Gastrocnemius medialis (tissue), 4 donors: ENCODE data around the gene STAM.

Experiments used
- CTCF ChIP-seq, 5 experiments: fragments of 450-650 bp in 3 of 5; fragments of 200-600 bp in 2 of 5; sonication (generic) in 2 of 5; IDR thresholded peaks in 4 of 5; conservative IDR thresholded peaks in 1 of 5; 1 replicate in 4 of 5; 2 replicates in 1 of 5; pipeline ENCODE4 v1.5.1; 2016 to 2019; ENCODE audit warnings: antibody characterized with exemption in 5 of 5, mild to moderate bottlenecking in 3 of 5, moderate library complexity in 3 of 5
- POLR2A ChIP-seq, 2 donors: fragments of 450-650 bp; IDR thresholded peaks; one replicate each; pipeline ENCODE4 v1.6.1; 2017; ENCODE audit warnings: antibody characterized with exemption in 2 of 2, mild to moderate bottlenecking in 2 of 2, moderate library complexity in 2 of 2

- TF ChIP-seq POLR2A (IDR thresholded peaks at IDR 0.05) (no peak), CTCF (IDR thresholded peaks at IDR 0.05 in 4 of 5, conservative IDR thresholded peaks at IDR 0.05 in 1 of 5) (no peak)
These were observed 8.6 kb downstream of the STAM start for GRCh38 chr10:17652585-17652984.
